ENCODE results near the gene HS3ST6.

GRCh38 chr16:1915732-1916639, 2.2 kb downstream of the HS3ST6 start:
- TF ChIP-seq EZH2 (IDR thresholded peaks at IDR 0.05) (no peak), CTCF (IDR thresholded peaks at IDR 0.05) (no peak), EZH2phosphoT487 (IDR thresholded peaks at IDR 0.05) (no peak)
